NCI-H524 treated with DMSO at 0.1 percent for 48 hours (cell line): ENCODE results near the gene ZKSCAN7.
"Not testable (repeated sequence)": the region's sequence is repeated elsewhere in the genome, so short reads cannot be mapped to it uniquely, and the experiment has no call there.

Experiments used
- DNase-seq: peaks from one replicate; lab custom pipeline; 2025; lab: John Stamatoyannopoulos, UW

ZKSCAN7 gene

DNA sequence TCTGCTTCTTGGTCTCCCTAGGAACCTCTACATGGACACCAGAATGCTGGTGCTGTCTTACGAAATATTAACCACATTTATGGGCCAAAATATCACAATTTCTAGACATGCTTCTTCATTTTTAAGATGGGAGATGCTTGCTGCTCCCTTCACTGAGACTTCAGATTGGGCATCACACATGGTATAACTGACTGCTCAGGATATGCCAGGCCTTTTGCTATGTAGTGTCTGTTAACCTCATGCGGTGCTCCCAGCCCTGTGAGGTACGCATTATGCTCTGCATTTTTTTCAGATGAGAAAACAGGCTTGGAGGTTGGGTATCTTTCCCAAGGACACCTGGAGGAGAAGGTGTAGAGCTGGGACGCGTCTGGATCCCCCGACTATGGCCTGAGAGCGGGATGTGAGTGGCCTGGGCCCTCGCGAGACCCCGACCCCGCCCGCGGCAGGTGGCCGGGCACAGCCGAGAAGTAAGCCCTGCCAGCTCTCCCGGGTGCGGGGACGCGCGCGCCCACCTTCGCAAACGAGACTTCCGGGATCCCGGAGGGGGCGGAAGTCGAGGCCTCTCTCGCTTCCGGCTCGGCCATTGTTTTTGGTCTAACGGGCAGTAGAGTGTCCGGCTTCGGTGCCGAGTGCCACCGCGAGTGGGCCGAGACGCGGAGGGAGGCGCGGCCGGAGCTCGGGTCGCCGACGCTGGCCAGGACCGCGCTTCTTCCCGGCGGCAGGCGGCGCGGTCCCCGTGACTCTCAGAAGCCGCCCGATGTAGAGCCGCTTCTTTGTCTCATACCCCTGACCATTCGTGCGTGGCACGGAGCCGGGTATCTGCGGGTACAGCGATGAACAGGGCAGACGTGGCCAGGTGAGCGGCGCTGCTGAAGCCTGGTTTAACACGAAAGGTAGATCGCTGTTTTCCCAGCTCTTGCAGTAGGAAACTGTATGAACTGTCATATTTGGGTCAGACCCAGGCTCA, at the start of gene ZKSCAN7:
Gene ZKSCAN7, plus strand, starts transcription at position 568 of the 967 bp plus-strand sequence. CDS start 1,855 bp downstream, outside the sequence.
- peak; percentile 18 for DNase-seq

DNA sequence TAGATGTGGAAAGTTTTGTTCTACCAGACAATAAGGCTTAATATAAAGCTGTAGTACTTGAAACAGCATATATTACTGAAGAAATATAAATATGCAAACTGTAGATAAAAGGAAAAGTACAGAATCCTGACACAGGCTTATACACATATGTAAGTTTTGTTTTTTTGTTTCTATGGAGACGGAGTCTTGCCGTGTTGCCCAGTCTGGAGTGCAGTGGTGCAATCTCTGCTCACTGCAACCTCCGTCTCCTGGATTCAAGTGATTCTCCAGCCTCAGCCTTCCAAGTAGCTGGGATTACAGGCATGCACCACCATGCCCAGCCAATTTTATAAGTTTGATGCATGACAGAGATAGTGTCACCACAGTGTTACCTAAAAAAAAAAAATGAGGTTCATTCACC, 48.4 kb upstream of the ZKSCAN7 start:
- no peak for DNase-seq

DNA sequence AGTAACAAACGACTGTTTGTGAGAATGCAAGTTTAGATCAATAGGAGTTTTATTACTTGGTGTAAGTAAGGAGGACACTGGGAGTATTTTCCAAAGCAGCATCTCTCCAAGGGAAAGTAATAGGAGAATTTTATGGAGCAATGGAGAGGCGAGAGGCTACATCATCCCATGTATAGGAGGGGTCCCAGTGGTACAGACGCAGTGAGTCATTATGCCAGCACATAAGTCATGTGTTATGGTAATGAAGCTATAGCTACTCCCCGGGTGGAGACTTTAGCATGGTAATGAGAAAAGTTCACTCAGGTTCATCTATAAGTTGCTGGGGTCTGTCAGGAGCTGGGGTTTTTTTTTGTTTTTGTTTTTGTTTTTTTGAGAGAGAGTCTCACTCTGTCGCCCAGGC, 48.0 kb upstream of the ZKSCAN7 start:
- DNase-seq = no peak

DNA sequence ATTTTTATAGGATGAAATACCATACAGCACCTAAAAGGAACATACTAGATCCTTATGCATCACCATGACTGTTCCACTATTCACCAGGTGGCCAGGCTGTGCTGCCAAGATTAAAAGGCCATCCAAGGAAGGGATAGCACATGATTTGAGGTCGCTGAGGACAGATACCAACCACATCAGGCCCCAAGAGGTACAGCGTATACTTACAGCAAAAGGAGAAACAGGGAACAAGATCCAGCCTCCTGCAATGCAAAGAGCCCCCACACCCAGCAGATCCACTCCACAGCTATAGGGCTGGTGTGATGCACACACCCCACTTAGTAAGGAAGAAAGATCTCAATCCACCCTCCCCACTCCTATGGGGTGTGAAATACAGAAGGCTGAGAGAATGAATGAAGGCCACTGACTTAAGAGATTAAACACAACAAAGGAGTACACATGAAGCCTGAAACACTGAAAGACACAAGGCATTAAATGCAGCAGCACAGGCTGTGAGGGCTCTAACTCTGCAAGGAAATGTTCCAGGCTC, 45.5 kb upstream of the ZKSCAN7 start:
- no peak for DNase-seq

DNA sequence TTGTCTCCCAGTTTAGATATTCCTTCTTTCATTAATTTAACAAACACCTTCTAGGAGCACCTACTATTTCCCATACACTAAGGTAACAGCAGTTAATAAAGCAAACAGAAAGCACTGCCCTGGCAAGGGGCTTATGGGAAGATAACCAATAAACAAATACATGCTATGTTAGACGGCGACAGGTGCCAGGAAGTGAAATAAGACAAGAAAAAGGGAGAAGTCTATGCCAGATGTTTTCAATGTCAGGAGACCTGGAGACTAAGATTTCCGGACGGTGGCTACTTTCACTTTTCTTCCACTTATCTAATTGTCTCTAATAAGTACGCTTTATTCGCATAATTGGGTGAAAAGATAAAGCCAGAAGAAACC, 45.0 kb upstream of the ZKSCAN7 start:
- no peak for DNase-seq

DNA sequence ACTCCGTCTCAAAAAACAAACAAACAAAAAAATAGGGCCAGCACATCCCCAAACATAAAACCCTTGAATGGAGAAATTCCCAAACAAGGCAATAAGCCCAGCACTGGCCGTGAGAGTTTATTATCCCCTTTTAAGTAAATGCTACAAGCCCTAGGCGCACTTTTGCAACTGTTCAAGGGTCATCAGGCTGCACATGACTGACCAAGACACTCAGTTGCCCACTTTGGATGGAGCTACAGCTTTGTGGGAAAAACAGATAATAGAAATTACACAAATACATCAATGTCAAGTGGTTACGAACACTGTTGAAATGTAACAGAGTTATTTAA, 43.8 kb upstream of the ZKSCAN7 start:
- no peak for DNase-seq

DNA sequence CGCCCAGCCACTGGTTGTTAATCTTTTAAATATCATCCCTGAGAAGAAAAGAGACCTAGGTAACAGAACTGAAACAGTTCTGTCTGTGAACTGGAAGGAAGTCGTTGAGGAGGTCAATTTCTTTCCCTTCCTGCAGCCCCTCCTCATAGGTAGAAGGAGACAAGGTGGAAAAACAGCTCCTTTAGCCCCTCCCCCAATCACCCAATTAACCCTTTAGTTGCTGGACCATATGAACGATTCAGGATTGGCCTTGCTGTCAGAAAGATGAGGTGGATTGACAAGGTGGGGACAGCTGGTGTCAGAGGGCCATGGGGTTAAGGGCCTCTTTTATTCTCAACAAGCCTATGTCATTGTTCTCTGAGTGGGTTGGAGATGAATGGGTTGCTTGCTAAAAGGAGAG, 41.5 kb upstream of the ZKSCAN7 start:
- no peak for DNase-seq

DNA sequence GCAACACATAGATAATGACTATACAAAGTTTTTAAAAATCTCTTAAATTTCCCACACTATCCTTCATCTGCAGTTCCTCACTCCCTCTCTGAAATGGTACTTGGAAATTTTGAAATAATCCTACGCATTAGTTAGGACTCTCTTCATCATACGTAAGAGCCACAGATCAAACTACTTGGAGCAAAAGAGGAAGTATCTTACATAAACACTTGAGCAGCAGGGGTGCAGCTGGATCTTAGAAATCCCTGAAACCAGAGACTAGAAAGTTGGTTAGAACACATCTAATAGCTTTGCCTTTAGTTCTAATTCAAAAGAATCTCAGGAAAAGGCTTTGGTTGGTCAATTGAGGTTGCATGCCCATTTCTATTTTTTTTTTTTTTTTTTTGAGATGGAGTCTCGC, 38.8 kb upstream of the ZKSCAN7 start:
- DNase-seq = no peak

DNA sequence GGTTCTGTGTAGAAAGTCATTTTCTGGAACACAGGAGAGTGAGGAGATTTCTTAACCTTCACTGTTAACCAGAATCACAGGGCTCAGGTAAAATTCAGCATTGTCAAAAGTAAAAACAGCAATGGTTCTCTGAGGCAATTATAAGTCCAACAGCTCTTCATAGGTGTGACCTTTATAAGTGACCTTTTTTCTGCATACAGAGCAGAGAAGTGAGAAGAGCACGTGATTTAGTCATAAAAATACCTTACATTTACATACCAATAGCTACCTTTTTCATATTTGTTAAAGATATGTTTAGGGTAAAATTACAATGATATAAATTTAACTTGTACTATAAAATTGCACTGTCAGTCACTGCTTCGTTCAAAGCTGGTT, 36.2 kb upstream of the ZKSCAN7 start:
- DNase-seq = no peak

DNA sequence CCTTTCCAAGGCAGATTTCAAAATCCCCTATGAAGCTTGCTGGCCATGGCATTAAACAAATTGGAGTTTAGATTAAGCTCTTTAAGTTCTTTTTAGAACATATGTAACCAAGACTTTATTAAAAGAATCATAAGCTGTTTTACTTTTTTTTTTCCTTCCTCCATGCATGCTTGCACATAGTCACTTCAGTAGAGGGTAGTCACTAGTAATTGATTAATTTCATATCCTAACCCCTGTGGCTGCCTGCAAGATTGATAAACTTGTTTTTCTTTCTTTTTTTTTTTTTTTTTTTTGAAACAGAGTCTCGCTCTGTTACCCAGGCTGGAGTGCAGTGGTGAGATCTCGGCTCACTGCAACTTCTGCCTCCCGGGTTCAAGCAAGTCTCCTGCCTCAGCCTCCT, 33.3 kb upstream of the ZKSCAN7 start:
- no peak for DNase-seq

DNA sequence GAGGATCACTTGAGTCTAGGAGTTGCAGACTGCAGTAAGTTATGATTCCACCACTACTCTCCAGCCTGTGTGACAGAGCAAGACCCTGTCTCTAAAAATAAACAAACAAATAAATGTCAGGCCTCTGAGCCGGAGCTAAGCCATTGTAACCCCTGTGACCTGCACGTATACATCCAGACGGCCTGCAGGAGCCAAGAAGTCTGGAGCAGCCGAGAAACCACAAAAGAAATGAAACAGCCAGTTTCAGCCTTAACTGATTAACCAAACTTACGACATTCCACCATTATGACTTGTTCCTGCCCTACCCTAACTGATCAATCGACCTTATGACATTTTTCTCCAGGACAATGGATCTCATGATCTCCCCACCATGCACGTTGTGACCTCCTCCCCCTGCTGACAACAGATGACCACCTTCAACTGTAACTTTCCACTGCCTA, 32.5 kb upstream of the ZKSCAN7 start:
- no peak for DNase-seq

DNA sequence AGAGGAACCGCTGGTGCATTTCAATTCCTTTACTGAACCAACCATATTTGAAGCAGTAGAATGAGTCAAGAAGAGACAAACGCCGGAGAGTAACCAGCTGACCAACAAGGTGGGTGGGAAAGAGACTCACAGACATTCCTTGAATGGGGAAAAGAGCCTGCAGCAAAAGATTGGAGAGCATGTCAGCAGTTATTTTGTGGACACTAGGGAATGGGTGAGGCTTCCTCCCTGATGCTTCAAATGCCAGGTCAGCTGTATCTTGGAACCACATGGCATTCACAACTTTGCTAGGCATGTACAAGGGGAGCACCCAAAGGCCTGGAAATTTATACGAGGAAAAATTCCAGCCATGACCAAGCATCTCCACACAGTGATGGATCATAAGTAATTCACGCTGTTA, 29.9 kb upstream of the ZKSCAN7 start:
- DNase-seq = no peak

DNA sequence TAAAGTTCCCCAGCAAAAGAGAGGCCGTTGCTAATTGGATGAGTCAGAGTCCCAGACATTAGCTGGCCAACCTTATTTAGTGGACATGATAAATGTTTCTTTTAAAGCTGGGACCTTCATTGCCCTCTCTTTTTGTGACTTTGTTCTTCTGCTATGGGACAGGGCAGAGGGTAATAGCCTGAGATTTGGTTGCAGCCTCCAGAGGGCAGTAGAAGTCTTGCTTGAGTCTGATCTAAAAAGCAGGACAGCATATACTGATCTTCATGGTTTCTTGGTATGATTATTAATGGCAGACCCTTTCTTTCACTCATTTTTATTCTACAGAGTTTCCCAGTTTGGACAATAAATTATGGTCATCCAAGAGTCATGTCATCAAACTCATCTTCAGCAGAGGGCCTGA, 25.1 kb upstream of the ZKSCAN7 start:
- DNase-seq = no peak

DNA sequence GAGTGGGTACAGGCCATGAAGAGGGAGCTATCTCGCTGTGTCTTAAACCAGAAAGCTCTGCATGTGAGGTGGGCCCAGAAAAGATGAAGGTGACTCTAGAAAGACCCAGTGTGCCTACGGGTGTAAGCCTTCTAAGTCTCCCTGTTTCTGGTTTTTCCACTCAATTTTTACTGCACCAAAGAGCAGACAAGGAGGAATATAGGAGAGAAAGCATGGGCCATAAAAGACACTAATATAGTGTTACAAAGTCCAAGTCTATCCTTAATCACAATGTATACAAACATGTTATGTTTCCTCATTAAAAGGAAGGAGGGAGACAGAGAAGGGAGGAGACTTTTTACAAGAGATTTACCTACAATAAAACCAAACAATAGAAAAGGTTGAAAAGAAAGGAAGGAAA, 24.1 kb upstream of the ZKSCAN7 start:
- DNase-seq = no peak

DNA sequence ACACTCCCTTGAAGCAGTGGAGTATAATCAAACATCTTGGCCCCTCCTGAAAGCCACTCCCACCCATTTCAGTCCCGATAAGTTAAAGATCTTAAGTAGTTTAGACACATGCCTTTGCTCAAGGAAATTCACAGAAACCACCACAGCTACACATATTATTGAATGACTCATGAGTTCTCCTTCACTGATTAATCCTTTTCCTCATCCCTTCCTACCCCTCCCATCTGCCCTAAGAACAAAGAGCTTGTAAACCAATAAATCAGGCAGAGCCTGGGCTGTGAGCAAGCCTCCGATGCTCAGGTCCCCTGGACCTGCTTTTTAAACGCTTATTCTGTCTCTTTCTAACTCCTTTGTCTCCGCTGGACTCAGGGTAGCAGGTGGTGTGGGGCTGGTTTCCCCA, 20.3 kb upstream of the ZKSCAN7 start:
- DNase-seq = not testable (repeated sequence)

DNA sequence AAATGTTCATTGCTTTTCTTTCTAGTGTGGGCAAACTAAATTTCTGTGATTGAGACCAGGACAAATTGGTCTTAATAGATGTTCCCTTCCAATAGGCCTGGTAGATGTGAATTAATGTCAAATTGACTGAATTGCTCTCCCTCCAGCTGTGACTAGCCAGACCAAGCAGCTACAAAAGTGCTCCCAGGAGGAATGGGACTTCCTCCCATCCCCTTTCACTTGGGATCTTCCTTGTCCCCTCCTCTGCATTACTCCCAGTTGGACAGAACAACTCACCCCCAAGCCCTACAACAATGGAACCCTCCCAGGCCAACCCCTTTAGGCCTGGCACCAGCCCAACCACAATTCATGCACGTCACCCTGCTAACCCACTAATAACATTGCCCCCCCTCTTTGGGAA, 19.6 kb upstream of the ZKSCAN7 start:
- DNase-seq = no peak

DNA sequence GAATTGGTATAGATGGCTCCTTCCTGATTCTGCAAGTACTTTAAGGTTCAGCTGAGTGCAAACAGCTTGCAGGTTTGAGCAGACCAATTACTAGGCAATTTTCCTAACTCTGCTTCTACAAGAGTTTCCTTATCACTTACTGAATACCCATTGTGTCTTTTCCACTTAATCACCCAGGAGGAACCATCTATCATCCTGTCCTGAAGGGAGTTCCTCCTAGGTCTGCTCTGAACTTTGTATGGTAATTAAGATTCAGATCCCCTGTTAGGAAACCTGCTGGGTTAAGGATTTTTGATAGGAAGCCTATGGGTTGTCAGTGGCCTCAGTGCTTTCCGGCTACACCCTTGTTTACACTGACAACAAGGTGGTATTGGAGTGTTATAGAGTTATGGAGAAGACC, 10.2 kb upstream of the ZKSCAN7 start:
- DNase-seq = not testable (repeated sequence)

DNA sequence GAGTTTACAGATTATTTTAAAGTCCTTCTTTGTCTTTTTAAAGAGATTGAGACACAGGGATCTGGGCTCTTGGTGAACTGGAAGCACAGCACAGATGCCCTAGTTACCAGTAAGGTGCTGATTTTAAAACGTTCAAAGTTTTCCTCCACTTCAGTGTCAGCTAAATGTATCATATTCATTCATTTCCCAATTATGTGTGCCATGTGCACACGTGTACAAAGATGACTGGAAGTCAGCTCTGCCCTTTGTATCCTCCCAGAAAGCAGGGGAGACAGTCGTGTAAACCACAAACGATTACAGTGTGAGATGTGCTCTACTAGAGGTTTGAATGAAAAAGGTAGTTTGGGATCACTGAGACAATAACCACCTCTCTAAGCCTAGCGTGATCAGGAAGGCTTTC, 730 bp downstream of the ZKSCAN7 start:
- DNase-seq = no peak

DNA sequence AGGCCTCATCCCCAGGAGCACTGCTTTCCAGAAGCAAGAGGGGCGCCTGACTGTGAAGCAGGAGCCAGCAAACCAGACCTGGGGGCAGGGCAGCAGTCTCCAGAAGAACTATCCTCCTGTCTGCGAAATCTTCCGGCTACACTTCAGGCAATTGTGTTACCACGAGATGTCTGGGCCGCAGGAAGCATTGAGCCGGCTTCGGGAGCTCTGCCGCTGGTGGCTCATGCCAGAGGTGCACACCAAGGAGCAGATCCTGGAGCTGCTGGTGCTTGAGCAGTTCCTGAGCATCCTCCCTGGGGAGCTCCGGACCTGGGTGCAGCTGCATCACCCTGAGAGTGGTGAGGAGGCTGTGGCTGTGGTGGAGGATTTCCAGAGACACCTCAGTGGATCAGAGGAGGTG, 2.1 kb downstream of the ZKSCAN7 start:
- DNase-seq = no peak

DNA sequence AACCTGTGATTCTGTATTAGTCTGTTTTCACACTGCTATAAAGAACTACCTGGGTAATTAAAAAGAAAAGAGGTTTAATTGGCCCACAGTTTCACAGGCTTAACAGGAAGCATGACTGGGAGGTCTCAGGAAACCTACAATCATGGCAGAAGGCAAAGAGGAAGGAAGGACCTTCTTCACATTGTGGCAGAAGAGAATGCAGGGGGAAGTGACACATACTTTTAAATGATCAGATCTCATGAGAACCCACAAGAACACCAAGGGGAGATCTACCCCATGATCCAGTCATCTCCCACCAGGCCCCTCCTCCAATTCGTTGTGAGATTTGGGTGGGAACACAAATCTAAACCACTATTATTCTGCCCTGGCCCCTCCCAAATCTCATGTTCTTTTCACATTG, 6.1 kb downstream of the ZKSCAN7 start:
- DNase-seq = no peak

DNA sequence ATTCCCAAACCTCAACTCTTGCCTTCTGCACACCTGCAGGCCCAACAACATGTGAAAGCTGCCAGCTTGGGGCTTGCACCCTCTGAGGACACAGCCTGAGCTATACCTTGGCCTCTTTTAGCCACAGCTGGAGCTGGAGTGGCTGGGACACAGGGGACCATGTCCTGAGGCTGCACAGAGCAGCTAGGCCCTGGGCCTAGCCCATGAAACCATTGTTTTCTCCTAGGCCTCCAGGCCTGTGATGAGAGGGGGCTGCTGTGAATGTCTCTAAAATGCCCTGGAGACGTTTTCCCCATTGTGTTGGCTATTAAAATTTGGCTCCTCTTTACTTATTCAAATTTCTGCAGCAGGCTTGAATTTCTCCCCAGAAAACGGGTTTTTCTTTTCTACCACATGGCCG, 7.2 kb downstream of the ZKSCAN7 start:
- DNase-seq = no peak

DNA sequence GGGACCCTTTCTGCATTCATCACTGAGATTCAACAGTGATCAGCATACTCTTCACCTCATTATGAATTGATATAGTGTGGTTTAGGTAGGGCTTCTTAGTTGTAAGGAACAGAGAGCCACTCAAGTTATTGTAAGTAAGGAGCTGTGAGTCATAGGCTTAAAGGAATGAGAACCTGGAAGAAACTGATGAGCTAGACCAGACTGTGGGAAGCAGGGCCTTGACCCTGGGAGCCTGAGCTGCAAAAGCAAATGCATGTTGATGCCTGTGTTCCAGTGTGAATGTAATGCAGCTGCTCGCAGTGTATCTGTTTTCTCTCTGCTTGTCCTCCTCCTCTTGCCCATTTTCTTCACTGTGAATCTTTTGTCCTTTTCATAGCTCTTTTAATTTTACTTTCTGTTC, 13.6 kb downstream of the ZKSCAN7 start:
- no peak for DNase-seq

DNA sequence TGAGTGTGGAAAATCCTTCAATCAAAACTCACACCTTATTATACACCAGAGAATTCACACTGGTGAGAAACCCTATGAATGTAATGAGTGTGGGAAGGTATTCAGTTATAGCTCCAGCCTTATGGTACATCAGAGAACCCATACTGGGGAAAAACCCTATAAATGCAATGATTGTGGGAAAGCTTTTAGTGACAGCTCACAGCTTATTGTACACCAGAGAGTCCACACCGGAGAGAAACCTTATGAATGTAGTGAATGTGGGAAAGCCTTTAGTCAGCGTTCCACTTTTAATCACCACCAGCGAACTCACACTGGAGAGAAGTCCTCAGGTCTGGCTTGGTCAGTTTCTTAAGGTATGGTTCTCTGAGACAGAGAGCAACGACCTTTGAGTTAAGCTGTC, 16.0 kb downstream of the ZKSCAN7 start:
- DNase-seq = no peak

DNA sequence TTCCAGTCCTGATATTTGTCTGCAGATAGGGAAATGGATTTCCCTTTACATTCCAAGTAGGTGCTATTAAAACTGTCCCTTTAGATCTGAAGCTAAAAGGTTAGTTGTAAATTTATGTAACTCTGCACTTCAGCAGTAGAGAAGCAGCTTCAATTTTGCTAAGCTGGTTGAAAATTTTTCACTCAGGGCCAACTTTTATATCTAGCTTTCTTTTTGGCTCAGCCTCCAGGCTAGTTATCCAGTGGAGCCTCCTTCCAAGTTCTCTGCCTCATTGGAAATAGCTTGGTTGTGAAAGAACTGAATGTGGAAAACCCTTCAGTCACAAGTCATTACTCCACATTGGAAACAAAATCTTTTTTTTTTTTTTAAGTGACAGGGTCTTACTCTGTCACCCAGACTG, 21.6 kb downstream of the ZKSCAN7 start:
- DNase-seq = no peak
